ENCODE measurements around the gene SLAMF6.
"Not testable (repeated sequence)": the region's sequence is repeated elsewhere in the genome, so short reads cannot be mapped to it uniquely, and the experiment has no call there.

Gene SLAMF6

GRCh38 chr1:160504651-160505050 is 18.4 kb downstream of the SLAMF6 start:
- no peak for DNase-seq (ENCODE audit: low spot score)

GRCh38 chr1:160503087-160503486 is 20.0 kb downstream of the SLAMF6 start:
- no peak for DNase-seq (ENCODE audit: low spot score)

- no peak for DNase-seq (ENCODE audit: low spot score)
These were observed 22.6 kb downstream of the SLAMF6 start for GRCh38 chr1:160500321-160500990.

- no peak for DNase-seq (ENCODE audit: low spot score)
These were observed 23.4 kb downstream of the SLAMF6 start for GRCh38 chr1:160499631-160500030.

GRCh38 chr1:160498301-160499065 is 24.6 kb downstream of the SLAMF6 start:
- DNase-seq (ENCODE audit: low spot score) = not testable (repeated sequence)

- no peak for DNase-seq (ENCODE audit: low spot score)
These were observed 26.7 kb downstream of the SLAMF6 start for GRCh38 chr1:160496334-160496733.

GRCh38 chr1:160494620-160495019 is 28.4 kb downstream of the SLAMF6 start:
- no peak for DNase-seq (ENCODE audit: low spot score)

GRCh38 chr1:160492617-160493016 is 30.4 kb downstream of the SLAMF6 start:
- DNase-seq (ENCODE audit: low spot score) = no peak

GRCh38 chr1:160491981-160492380 is 31.1 kb downstream of the SLAMF6 start:
- no peak for DNase-seq (ENCODE audit: low spot score)

- DNase-seq (ENCODE audit: low spot score) = no peak
These were observed 32.0 kb downstream of the SLAMF6 start for GRCh38 chr1:160491017-160491416.

GRCh38 chr1:160489513-160490261 is 33.4 kb downstream of the SLAMF6 start:
- no peak for DNase-seq (ENCODE audit: low spot score)

GRCh38 chr1:160488347-160489058 is 34.6 kb downstream of the SLAMF6 start:
- no peak for DNase-seq (ENCODE audit: low spot score)

GRCh38 chr1:160486453-160486852 is 36.6 kb downstream of the SLAMF6 start:
- peak; percentile 75 for DNase-seq (ENCODE audit: low spot score)

GRCh38 chr1:160483505-160484185 is 39.4 kb downstream of the SLAMF6 start:
- no peak for DNase-seq (ENCODE audit: low spot score)

GRCh38 chr1:160481979-160482596 is 41.0 kb downstream of the SLAMF6 start:
- no peak for DNase-seq (ENCODE audit: low spot score)

GRCh38 chr1:160480781-160481180 is 42.3 kb downstream of the SLAMF6 start:
- DNase-seq (ENCODE audit: low spot score) = not testable (repeated sequence)

GRCh38 chr1:160479091-160479490 is 44.0 kb downstream of the SLAMF6 start:
- DNase-seq (ENCODE audit: low spot score) = not testable (repeated sequence)

GRCh38 chr1:160474392-160475242 is 48.4 kb downstream of the SLAMF6 start:
- no peak for DNase-seq (ENCODE audit: low spot score)

GRCh38 chr1:160472112-160472511 is 50.9 kb downstream of the SLAMF6 start:
- DNase-seq (ENCODE audit: low spot score) = no peak

- DNase-seq (ENCODE audit: low spot score) = no peak
These were observed 51.8 kb downstream of the SLAMF6 start for GRCh38 chr1:160471253-160471652.
